Measurements from ENCODE around the gene SESN2.

SESN2 gene

DNA sequence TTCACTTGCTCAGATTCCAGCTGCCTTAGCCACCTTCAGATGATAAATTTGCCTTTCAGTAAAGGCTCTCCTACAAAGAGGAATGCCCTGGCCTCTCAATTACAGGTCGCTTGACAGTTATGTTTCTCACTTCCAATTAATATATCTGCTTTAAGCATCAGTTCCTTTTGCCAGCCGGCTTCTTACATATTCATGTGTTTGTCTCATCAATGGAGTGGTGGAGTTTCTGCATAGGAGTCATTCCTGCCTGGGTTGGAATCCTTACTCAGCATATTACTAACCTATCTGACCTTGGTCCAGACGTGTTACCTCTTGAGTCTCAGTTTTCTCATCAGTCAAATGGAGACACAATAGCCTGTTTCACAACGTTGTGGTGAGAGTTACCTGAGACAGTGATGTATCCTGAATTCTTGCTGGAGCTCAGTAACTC is 9.4 kb upstream of the SESN2 start:
- DNase-seq (ENCODE audit: low spot score), result no peak

DNA sequence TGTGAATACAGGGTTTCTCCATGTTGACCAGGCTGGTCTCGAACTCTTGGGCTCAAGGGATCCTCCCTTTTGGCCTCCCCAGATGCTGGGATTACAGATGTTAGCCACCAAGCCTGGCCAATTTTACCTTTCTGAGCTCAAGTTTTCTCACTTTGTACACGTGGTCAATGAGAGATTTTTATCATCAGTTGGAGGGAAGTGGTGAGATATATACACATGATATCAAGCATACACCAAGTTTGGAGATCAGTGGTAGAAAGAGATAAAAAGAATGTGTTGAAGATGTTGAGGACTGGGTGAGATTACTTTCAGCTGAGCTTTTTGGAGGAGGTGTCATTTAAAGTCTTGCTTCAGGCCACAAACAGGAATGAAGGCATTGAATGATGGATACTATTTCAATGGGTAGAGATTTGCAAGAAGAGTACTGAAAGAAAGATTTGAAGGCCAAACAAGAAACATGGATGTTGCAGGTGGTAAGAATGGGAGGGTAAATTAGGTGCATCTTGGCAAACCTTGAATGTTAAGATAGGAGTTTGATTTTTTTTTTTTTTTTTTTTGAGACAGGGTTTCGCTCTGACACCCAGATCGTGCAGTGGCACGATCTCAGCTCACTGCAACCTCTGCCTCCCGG is 3.0 kb upstream of the SESN2 start:
- DNase-seq (ENCODE audit: low spot score), result no peak

DNA sequence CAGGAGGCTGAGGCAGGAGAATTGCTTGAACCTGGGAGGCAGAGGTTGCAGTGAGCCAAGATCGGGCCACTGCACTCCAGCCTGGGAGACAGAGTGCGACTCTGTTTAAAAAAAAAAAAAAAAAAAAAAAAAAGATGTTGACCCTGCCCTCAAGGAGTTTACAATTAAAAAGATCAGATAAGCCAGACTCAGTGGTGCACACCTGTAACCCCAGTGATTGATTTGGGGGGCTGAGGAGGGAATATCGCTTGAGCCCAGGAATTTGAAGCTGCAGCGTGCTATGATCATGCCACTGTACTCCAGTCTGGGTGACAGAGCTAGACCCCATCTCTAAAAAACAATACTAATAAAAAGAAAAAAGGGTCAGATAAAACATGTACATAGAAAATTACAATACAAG is 1.6 kb upstream of the SESN2 start:
- DNase-seq (ENCODE audit: low spot score), result no peak

DNA sequence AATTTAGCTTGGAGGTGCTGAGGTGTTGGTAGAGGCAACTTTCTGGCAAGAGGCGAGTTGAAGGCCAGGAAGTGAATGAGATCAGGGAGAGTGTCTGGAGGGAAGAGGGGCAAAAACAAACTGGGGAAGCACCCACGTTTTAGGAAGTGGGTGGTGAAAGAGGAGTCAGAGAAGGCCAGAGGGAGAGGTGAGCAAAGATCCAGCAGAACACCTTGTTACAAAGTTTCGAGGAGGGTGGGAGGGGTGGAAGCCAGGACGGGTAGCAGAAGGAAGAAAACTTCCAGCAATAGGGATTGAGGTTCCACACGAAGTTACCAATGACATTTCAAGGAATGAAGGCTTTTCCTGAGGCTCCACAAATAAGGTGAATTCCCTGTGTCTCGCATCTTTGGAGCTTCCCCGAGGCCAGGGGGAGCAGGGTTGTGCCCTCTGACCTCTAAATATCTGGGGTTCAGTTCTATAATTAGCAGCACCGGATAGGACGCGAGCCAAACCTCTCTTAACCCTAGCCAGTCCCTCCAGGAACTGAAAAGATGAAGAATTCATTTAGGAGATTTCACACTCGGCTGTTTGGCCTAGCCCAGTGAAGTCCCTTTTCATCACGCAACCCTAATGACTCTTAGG is 578 bp upstream of the SESN2 start:
- DNase-seq (ENCODE audit: low spot score), result no peak

DNA sequence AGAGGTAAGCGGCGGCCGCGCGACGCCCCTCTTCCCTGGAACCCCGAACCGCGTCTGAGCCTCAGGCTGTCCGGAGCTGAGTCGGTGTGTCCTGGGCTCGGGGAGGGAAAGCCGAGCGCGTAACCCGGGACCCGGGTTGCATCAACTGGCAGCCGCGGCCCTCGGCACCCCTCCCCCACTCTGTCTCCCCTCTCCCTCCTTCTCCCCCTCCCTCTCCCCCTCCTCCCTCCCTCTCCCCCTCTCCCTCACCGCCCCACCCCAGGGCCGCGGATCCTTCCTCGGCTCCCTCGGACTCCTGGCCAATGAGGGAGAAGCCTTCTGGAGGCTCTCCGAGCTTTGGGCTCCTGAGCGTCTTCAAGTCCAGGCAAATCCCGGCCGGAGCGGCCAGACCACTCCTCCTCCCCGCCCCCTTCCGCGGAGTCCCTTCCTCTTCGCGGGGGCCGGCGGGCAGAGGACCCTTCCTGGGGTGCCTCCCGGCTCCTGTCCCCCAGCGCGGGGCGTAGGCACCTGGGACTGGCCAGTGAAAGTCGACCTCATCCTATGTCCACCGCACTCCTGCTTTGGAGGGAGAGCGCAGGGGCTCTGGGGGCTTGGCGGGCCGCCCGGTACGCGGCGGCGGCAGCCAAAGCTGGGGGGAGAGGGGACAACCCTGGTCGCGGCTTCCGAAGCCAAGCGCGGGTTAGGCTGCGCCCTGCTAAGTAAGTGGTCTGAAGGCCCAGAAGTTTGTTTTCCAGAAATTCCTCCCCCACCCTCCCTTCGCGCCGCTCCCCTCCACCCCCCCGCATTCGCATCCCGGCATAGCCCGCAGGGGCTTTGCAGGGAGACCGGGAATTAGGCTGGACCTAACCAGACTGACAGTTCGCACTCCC is 850 bp downstream of the SESN2 start:
- peak; percentile 73 for DNase-seq (ENCODE audit: low spot score)

DNA sequence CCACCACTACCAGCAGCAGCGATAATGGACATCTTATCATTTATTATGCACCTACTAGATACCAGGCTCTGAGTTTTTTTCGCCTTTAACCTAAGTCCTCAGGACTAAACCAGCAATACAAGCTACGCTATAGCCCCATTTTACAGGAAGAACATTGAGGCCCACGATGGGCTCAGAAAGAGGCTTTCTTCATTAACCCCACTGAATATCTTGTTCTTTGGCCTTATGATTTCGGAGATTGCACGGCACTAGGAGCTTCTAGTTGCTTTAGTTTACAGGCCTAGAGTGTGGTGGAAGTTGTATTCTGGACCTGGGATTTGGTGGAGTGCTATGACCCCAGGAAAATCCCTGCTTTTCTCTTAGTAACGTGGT is 1.5 kb downstream of the SESN2 start:
- no peak for DNase-seq (ENCODE audit: low spot score)

DNA sequence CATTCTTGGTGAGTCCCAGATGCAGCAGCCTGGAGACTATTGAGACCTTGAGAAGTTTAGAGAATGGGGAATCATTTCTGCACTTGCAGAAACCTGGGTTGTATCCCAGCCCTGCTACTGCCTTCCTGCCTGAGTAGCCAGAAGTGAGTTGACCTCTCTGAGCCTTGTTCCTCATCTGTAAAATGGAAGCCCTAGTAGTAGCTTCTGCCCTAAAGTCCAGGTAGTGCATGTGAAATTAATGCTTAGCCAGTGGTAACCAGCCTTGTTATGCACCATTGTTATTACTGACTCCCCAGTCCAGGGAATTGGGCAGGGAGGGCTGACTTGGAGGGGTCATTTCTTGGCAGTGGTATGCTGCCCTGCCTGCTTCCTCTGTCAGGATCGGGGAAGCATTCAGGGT is 5.6 kb downstream of the SESN2 start:
- no peak for DNase-seq (ENCODE audit: low spot score)

DNA sequence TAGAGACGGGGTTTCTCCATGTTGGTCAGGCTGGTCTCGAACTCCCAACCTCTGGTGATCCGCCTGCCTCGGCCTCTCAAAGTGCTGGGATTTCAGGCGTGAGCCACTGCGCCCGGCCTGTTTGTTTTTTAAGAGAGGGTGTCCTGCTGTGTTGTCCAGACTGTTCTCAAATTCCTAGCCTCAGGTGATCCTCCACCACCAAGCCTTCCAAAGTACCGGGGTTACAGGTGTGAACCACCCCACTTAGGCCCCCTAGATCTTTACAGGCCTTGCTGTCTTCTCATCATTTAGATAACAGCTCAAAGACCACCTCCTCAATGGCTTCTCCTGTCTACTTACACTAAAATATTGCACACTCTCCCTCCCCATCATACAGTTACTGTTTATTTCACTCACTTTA is 6.3 kb downstream of the SESN2 start:
- no peak for DNase-seq (ENCODE audit: low spot score)

DNA sequence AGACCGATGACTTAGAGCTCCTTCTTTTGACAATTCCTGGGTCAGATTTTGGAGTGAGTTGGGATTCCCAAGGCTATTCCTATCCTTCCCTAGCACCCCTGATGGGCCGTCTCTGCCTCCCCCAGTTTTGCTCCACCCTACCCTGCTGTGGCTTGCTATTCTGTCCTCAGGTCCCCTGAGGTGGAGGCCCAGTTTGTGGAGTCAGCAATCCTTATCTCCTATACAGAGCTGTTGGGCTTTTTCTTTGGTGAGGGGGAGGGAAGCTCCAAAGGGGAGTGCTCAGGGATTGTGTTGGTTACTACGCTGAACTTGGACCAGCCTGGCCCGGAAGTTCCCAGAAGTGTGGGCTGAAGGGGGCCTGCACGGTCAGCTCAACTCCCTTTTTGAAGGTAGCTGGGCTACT is 7.6 kb downstream of the SESN2 start:
- no peak for DNase-seq (ENCODE audit: low spot score)

DNA sequence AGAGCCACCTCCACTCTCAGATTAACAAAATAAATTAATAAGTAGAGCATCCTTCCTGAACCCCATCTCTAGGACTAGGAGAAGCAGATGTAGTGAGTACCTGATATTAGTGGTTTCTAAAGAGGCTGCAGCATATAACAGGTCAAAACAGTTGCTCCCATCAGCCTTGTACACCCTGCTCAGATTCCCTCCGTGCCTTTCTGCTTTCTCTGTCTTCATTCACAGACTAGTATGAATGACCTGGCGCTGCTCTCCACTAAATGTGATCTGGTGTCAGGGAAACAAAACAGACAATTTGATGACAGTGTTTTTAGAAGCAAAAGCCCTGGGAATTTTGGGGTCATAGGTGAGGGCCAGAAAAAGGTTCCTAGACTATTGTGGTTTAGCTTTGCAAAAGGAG is 8.3 kb downstream of the SESN2 start:
- DNase-seq (ENCODE audit: low spot score), result no peak

DNA sequence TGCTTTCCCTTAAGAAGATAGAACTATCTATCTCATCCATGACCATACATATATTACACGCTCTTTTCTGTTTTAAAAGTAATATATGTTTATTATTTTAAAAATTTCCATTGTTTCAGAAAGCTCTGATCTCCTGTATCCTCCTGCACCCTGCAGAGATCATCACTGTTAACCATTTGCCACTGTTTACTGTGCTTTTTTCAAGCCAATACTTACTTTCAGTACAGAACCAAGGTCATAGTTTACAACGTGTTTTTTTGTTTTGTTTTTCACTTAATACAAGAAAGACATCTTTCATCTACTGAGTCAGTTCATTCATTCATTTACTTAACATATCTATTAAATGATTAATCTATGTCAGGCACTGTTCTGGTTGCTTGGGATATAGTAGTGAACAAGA is 10.2 kb downstream of the SESN2 start:
- DNase-seq (ENCODE audit: low spot score), result no peak

DNA sequence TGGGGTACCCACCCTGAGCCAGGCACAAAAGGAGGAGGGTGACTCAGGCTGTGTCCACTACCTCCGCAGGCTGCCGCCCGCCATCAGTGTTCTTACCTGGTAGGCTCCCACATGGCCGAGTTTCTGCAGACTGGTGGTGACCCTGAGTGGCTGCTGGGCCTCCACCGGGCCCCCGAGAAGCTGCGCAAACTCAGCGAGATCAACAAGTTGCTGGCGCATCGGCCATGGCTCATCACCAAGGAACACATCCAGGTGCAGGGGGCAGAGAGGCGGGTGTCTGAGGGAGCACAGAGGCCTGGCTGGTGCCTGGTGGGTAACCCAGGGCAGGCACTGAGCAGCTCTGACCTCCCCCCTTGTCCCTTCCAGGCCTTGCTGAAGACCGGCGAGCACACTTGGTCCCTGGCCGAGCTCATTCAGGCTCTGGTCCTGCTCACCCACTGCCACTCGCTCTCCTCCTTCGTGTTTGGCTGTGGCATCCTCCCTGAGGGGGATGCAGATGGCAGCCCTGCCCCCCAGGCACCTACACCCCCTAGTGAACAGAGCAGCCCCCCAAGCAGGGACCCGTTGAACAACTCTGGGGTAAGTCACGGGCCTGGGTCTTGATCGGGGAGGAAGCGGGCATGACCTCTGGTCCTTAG is 13.0 kb downstream of the SESN2 start:
- no peak for DNase-seq (ENCODE audit: low spot score)

DNA sequence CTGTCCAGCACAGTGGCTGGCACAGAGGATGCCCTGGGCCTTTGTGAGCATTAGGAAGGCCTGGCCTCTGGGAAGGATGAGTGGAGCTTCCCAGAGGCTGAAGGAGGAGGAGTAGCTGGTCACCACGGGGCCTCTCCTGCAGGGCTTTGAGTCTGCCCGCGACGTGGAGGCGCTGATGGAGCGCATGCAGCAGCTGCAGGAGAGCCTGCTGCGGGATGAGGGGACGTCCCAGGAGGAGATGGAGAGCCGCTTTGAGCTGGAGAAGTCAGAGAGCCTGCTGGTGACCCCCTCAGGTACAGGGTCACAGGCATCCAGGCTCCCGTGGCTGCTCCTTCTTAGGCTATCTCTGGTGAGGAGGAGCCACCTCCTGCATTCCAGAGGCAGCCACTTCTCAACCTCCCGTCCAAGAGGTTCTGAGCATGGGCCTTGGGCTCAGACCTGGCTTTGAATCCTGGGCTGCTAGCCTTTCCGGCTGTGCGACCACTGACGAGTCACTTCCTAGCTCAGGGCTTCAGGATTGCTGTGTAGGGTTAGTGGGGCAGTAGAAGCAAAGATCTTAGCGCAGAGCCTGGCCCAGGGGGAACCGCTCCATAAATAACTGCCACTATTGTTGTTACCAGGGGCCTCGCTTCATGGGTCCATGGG is 14.0 kb downstream of the SESN2 start:
- no peak for DNase-seq (ENCODE audit: low spot score)

DNA sequence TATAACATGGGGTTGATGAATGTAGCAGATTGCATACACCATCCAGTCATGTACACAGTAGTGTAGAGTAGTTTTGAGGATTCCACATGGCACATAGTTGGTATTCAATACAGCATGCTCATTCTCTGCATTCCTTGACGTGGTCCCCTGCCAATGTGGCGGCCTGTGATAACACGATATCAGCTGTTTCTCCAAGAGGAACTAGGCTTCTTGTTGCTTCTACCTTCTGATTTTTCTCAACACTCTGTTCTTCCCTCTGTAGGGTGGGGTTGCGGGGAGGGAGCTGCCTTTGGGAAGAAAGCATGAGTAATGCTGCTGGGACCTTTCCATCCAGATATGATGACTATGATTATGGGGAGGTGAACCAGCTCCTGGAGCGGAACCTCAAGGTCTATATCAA is 19.4 kb downstream of the SESN2 start:
- DNase-seq (ENCODE audit: low spot score), result no peak

DNA sequence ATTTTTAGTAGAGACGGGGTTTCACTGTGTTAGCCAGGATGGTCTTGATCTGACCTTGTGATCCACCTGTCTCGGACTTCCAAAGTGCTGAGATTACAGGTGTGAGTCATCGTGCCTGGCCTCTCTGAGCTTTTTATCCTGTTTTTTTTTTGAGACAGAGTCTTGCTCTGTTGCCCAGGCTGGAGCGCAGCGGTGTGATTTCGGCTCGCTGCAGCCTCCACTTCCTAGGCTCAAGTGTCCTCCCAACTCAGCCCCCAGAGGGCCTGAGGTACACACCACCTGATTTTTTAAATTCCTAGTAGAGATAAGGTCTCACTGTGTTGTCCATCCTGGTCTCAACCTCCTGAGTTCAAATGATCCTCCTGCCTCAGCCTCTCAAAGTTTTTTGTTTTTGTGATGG is 20.4 kb downstream of the SESN2 start:
- no peak for DNase-seq (ENCODE audit: low spot score)

DNA sequence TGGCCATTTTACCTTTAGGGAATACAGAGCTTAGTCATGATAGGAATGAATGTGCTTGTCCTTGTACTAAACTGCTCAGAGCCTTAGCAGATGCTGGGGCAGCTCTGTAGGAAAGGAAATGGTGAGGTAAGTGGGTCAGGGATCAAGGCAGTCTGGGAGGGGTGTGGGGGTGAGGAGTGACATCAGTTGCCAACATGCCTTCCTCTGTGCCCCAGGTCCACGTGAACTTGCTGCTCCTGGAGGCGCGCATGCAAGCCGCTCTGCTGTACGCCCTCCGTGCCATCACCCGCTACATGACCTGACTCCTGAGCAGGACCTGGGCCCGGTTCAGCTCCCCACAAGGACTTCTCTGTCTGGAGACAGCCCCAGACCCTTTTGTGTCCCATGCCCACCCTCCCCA is 21.2 kb downstream of the SESN2 start:
- no peak for DNase-seq (ENCODE audit: low spot score)

DNA sequence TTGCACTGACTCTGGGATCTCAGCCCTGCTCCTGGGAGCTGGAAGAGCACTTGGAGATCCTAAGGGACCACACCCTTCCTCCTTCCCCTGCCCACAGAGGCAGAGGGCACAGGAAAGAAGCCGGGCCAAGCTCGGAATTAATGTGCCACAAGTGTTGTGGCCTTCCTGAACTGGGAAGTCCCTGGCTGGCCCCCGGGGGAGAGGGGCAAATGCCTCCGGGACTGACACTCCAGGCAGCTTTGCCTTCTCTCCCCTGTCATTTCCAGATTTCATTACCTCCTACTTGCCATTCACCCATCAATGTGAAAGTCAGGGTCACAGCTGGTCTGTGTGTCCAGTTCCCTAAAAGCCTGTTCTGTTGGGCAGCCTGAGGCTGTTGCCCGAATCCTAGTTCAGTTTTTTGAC is 21.7 kb downstream of the SESN2 start:
- DNase-seq (ENCODE audit: low spot score), result no peak

DNA sequence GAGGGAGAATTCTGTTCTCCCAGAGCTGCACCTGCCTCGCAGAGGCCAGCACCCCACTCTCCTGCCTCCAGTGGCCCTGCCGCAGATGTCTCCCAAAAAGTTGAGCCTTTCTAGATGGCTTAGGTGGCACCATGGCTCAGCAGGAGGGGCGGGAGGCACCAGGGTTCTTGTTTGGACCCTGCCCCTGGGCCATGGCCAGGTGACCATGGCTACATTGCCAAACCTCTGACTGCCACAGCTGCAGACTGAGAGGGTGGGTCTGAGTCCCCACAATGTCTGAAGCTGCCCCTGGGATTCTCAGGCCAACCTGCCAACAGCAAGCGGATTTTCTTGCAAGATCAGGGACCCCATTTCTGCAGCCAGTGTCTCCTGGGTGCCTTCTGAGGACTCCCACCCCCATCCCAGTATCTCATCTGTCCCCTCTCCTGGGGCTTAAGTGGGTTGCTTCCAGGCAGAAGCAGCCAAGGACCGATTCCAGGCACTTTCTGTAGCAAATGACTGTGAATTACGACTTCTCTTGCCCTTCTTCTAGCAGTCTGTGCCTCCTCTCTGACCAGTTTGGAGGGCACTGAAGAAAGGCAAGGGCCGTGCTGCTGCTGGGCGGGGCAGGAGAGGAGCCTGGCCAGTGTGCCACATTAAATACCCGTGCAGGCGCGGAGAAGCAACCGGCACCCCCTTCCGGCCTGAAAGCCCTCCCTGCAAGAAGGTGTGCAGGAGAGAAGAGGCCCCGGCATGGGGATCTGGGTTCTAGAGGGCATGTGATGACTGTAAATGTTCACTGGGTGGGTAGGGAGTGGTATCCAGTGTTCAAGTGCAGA is 22.5 kb downstream of the SESN2 start:
- no peak for DNase-seq (ENCODE audit: low spot score)

DNA sequence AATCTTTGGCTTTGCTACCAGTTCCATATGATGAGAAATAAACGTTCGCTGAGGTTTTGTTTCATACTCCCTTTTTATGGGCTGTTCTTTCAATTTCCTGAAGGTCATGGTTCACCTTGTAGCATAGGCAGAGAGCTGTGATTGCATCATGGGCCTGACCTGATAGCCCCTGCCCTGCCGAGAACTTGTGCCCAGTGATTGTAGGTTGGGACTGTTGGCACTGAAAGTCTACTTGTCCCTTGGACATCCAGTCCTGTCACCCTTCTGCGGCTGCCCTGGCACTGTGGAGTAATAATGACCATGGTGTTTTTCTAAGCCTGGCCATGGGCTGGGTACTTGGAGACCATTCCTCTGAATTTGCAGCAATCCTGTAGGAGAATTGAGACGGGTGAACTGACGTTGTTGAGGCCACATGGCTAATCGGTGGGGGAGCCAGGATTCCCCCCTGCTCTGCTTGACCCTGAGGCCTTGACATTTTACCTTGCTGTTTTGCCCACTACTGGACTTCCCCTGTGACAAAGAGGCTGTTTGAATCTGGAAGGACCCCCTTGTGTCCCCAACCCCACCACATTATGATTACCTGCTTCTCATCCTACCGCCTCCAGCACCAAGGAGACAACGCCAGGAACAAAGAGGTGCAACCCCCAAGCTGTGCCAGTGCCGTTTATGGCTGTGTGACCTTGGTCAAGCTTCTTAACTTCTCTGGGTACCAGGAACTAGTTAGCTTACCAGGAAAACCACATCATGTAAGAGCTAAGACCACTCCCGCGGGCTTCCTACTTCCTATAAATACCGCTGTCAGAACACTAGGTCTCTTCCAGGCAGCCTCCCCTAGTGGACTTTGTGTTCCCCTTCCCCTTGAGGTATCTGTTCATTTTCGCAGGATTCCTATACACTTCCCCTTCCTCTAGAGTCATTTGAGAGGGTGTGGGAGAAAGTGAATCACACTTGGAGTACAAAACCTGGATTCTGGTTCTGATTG is 23.4 kb downstream of the SESN2 start:
- DNase-seq (ENCODE audit: low spot score), result no peak

DNA sequence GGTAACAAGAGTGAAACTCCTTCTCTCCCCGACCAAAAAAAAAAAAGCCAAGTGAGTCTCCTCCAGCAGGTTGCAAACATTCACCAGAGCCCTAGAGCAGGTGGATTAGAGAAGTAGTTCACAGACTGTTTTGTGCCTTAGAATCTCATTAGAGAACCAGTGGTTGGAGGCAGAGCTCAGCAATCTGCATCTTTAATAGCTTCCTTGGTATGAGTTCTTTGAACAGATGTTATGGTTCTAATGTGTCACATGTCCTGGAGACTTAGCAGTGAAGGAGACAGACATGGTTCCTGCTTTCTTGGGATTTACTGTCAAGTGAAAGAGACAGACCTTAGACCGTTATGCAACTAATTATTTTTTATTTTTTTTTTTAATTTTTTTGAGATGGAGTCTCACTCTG is 26.8 kb downstream of the SESN2 start:
- no peak for DNase-seq (ENCODE audit: low spot score)

Measured in D341Med (cell line).